GM23338 (cell line): ENCODE results near the gene FUT1.
"Not testable (repeated sequence)": the region's sequence is repeated elsewhere in the genome, so short reads cannot be mapped to it uniquely, and the experiment has no call there.

Experiments
- CTCF ChIP-seq, 2 experiments: fragments of 200-600 bp in 1 of 2; sonication (generic) in 1 of 2; conservative IDR thresholded peaks; 2 replicates each; pipeline versions ENCODE4 v1.5.1 to v1.6.1; 2016 to 2017; ENCODE audit warnings: antibody characterized with exemption in 2 of 2, low read depth in 2 of 2, mild to moderate bottlenecking in 2 of 2, moderate library complexity in 1 of 2
- EZH2 ChIP-seq: fragments of 200-600 bp; sonication (generic); IDR thresholded peaks from one replicate; pipeline ENCODE4 v1.8.0; 2017; ENCODE audit warnings: antibody characterized with exemption, mild to moderate bottlenecking, low read depth; ENCODE audit not compliant: unreplicated experiment
- EZH2phosphoT487 ChIP-seq: fragments of 200-600 bp; sonication (generic); IDR thresholded peaks from one replicate; pipeline ENCODE4 v1.8.1; 2018; ENCODE audit warnings: antibody characterized with exemption; ENCODE audit not compliant: unreplicated experiment
- POLR2AphosphoS5 ChIP-seq: IDR thresholded peaks from 2 replicates; pipeline ENCODE4 v1.6.1; 2016; ENCODE audit warnings: antibody characterized with exemption, low read depth
- TF ChIP-seq, protein P1 (sequence below): IDR thresholded peaks from one replicate; pipeline ENCODE4 v1.6.1; 2018; ENCODE audit warnings: antibody characterized with exemption; ENCODE audit not compliant: unreplicated experiment

DNA sequence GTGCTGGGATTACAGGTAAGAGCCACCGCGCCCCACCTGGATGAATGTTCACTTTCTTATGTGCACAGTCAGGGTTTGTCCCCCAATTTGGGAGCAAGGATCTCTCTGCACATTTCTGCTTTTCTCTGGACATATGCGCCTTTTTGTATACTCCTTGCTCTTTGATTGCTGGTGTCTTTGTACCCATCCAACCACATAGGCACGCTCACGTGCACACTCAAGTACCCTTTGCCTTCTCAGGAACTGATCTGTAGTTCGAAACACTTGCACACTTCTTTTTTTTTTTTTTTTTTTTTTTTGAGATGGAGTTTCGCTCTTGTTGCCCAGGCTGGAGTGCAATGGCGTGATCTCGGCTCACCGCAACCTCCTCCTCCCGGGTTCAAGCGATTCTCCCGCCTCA is 34.3 kb downstream of the FUT1 start:
- TF ChIP-seq EZH2; CTCF (conservative IDR thresholded peaks at IDR 0.05; ENCODE audit: low read depth in 2 of 2); EZH2phosphoT487; POLR2AphosphoS5: not testable (repeated sequence)
- TF ChIP-seq, protein P1, sequence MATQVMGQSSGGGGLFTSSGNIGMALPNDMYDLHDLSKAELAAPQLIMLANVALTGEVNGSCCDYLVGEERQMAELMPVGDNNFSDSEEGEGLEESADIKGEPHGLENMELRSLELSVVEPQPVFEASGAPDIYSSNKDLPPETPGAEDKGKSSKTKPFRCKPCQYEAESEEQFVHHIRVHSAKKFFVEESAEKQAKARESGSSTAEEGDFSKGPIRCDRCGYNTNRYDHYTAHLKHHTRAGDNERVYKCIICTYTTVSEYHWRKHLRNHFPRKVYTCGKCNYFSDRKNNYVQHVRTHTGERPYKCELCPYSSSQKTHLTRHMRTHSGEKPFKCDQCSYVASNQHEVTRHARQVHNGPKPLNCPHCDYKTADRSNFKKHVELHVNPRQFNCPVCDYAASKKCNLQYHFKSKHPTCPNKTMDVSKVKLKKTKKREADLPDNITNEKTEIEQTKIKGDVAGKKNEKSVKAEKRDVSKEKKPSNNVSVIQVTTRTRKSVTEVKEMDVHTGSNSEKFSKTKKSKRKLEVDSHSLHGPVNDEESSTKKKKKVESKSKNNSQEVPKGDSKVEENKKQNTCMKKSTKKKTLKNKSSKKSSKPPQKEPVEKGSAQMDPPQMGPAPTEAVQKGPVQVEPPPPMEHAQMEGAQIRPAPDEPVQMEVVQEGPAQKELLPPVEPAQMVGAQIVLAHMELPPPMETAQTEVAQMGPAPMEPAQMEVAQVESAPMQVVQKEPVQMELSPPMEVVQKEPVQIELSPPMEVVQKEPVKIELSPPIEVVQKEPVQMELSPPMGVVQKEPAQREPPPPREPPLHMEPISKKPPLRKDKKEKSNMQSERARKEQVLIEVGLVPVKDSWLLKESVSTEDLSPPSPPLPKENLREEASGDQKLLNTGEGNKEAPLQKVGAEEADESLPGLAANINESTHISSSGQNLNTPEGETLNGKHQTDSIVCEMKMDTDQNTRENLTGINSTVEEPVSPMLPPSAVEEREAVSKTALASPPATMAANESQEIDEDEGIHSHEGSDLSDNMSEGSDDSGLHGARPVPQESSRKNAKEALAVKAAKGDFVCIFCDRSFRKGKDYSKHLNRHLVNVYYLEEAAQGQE, result not testable (repeated sequence)
